H1 (cell line): ENCODE measurements around the gene KIF5A. TPM values are rescaled to one million over a fixed set of nuclear protein-coding genes. Genes with fewer than 3 reads are reported as not detected.

Experiments
- ASH2L ChIP-seq: fragments of 200-600, 300-600 bp; sonication (generic); IDR thresholded peaks from one replicate; pipeline ENCODE4 v1.7.1; 2017; ENCODE audit warnings: low read length
- BACH1 ChIP-seq: IDR thresholded peaks from 2 replicates; pipeline ENCODE4 v1.6.1; 2012; ENCODE audit warnings: low read length, improper control_type of control experiment
- BRCA1 ChIP-seq: IDR thresholded peaks from 2 replicates; pipeline ENCODE4 v1.6.1; 2012; ENCODE audit warnings: low read depth, low read length, improper control_type of control experiment
- EZH2 ChIP-seq: fragments of 200-600 bp; sonication (generic); IDR thresholded peaks from 2 replicates; pipeline ENCODE4 v1.7.1; 2012; ENCODE audit warnings: low read depth, mild to moderate bottlenecking, moderate library complexity, low read length, inconsistent platforms; ENCODE audit not compliant: severe bottlenecking
- JUND ChIP-seq: IDR thresholded peaks from 2 replicates; pipeline ENCODE4 v1.6.1; 2011; ENCODE audit warnings: mild to moderate bottlenecking, improper control_type of control experiment, low read length
- KDM1A ChIP-seq: fragments of 200-600, 300-600 bp; sonication (generic); IDR thresholded peaks from 2 replicates; pipeline ENCODE4 v1.7.1; 2016; ENCODE audit warnings: mild to moderate bottlenecking, low read length, borderline replicate concordance
- KDM5A ChIP-seq: fragments of 200-600 bp; IDR thresholded peaks from 2 replicates; pipeline ENCODE4 v1.7.1; 2012; ENCODE audit warnings: mild to moderate bottlenecking, low read length, inconsistent platforms, mixed read lengths
- NRF1 ChIP-seq: IDR thresholded peaks from 2 replicates; pipeline ENCODE4 v1.6.1; 2011; ENCODE audit warnings: mild to moderate bottlenecking, low read depth, low read length, improper control_type of control experiment
- SIN3A ChIP-seq, 2 experiments: IDR thresholded peaks in 1 of 2; conservative IDR thresholded peaks in 1 of 2; 2 replicates each; pipeline ENCODE4 v1.6.1; 2011 to 2012; ENCODE audit warnings: low read length in 2 of 2, improper control_type of control experiment in 1 of 2, low read depth in 1 of 2, mild to moderate bottlenecking in 1 of 2
- SIRT6 ChIP-seq: IDR thresholded peaks from one replicate; pipeline ENCODE4 v1.7.1; 2012; ENCODE audit warnings: low read length, inconsistent platforms
- SIX5 ChIP-seq: IDR thresholded peaks from 2 replicates; pipeline ENCODE4 v1.6.1; 2011; ENCODE audit warnings: mild to moderate bottlenecking, low read depth, low read length
- SRF ChIP-seq: IDR thresholded peaks from 2 replicates; pipeline ENCODE4 v1.6.1; 2011; ENCODE audit warnings: mild to moderate bottlenecking, low read depth, low read length, moderate library complexity
- TAF1 ChIP-seq: IDR thresholded peaks from 2 replicates; pipeline ENCODE4 v1.6.1; 2011; ENCODE audit warnings: mild to moderate bottlenecking, low read depth, low read length
- polyA plus RNA-seq, 7 experiments: library from polyadenylated mRNA; depleted of rRNA in 3 of 7; stranded (reverse) in 5 of 7; unstranded in 2 of 7; fragments of >200 nt in 5 of 7; fragments of 200-250 nt in 2 of 7; gene quantifications; 1 replicate in 5 of 7; 2 replicates in 1 of 7; 4 replicates in 1 of 7; pipeline versions ENCODE4 v1.2.1 to v1.2.3, GENCODE V29; 2011 to 2013; ENCODE audit warnings: missing spikeins in 2 of 7, mixed read lengths in 2 of 7
- total RNA-seq: library from RNA; stranded (reverse); fragmentation: NEBNext Ultra II Directional; extraction: Animal tissue kit (Norgen Biotek cat#: 25700); gene quantifications from 2 replicates; pipeline ENCODE4 v1.2.1, GENCODE V29; 2021
- TF ChIP-seq, protein P1 (sequence below): IDR thresholded peaks from 2 replicates; pipeline ENCODE4 v1.6.1; 2011; ENCODE audit warnings: low read length, improper control_type of control experiment
- TF ChIP-seq, protein P2 (sequence below), 3 experiments: IDR thresholded peaks; 1 replicate in 2 of 3; 2 replicates in 1 of 3; pipeline versions ENCODE4 v1.5.1 to v1.6.1; 2011; ENCODE audit warnings: low read length in 3 of 3, mild to moderate bottlenecking in 3 of 3, inconsistent platforms in 2 of 3, low read depth in 1 of 3, moderate library complexity in 1 of 3; ENCODE audit not compliant: insufficient read depth in 1 of 3; ENCODE audit errors: control extremely low read depth in 1 of 3
- TF ChIP-seq, protein P3 (sequence below): IDR thresholded peaks from 2 replicates; pipeline ENCODE4 v1.6.1; 2012; ENCODE audit warnings: low read length, inconsistent platforms
- TF ChIP-seq, protein P4 (sequence below): IDR thresholded peaks from 2 replicates; pipeline ENCODE4 v1.6.1; 2012; ENCODE audit warnings: inconsistent platforms

The KIF5A gene
- total and polyA plus RNA-seq, 2 of the 8 experiments (the other 6 are each of a cell fraction or from before 2014, with no cell fraction given): 10.7 to 21.9 TPM

DNA sequence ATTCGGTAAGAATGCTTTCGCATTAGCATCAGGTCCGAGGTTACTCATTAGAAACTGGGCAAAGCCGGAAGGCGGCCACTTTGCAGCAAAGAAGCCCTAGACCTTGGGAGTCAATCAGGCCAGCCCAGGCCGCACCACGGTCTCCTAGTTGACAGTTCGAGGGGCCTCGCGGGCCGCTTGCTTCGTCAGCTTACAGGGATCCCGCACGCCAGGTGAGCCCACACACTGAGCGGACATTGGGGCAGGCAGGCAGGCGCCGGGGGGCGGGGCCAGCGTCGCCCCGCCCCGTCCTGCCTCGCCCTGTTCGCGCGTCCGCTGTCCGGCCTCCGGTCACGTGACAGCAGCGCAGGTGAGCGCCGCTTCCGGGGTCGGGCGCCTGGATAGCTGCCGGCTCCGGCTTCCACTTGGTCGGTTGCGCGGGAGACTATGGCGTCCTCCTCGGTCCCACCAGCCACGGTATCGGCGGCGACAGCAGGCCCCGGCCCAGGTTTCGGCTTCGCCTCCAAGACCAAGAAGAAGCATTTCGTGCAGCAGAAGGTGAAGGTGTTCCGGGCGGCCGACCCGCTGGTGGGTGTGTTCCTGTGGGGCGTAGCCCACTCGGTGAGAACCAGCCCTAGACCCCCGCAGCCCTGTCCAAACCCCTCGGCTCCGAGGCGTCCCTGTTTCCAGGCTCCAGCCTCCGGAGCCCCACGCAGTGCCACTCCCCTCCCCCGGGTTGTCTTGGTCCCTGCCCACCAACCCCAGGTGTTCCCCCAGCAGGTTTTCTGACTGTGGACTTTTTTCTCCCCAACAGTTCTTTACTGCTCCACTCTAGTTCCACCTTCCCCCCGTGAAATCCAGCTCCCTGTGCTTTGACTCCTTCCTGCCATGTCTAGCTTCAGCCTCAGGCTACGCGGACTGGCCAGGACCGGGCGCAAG, 41.3 kb downstream of the KIF5A start, which contains the start of gene PIP4K2C (continued):
- TF ChIP-seq SIN3A (conservative IDR thresholded peaks at IDR 0.05 in 1 of 2, IDR thresholded peaks at IDR 0.05 in 1 of 2; ENCODE audit: low read depth in 1 of 2, low read length in 2 of 2) (peak; percentile 71 to 95; a peak in 3 of 4 replicates), KDM5A (0 out of 2 replicates have a peak, but pooled peaks have one; percentile 19), JUND (no peak), ASH2L (no peak), TAF1 (peak; percentile 72), BRCA1 (no peak), SRF (no peak), NRF1 (no peak), BACH1 (0 out of 2 replicates have a peak, but pooled peaks have one; percentile 4), KDM1A (no peak), SIRT6 (no peak), EZH2 (peak; percentile 22), SIX5 (no peak)
- TF ChIP-seq, protein P1, sequence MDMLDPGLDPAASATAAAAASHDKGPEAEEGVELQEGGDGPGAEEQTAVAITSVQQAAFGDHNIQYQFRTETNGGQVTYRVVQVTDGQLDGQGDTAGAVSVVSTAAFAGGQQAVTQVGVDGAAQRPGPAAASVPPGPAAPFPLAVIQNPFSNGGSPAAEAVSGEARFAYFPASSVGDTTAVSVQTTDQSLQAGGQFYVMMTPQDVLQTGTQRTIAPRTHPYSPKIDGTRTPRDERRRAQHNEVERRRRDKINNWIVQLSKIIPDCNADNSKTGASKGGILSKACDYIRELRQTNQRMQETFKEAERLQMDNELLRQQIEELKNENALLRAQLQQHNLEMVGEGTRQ: peak; percentile 97
- TF ChIP-seq, protein P2, sequence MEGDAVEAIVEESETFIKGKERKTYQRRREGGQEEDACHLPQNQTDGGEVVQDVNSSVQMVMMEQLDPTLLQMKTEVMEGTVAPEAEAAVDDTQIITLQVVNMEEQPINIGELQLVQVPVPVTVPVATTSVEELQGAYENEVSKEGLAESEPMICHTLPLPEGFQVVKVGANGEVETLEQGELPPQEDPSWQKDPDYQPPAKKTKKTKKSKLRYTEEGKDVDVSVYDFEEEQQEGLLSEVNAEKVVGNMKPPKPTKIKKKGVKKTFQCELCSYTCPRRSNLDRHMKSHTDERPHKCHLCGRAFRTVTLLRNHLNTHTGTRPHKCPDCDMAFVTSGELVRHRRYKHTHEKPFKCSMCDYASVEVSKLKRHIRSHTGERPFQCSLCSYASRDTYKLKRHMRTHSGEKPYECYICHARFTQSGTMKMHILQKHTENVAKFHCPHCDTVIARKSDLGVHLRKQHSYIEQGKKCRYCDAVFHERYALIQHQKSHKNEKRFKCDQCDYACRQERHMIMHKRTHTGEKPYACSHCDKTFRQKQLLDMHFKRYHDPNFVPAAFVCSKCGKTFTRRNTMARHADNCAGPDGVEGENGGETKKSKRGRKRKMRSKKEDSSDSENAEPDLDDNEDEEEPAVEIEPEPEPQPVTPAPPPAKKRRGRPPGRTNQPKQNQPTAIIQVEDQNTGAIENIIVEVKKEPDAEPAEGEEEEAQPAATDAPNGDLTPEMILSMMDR (IDR thresholded peaks at IDR 0.05; ENCODE audit: control extremely low read depth in 1 of 3, insufficient read depth in 1 of 3, low read depth in 1 of 3, low read length in 3 of 3): no peak; a peak in 1 of 4 replicates
- TF ChIP-seq, protein P3, sequence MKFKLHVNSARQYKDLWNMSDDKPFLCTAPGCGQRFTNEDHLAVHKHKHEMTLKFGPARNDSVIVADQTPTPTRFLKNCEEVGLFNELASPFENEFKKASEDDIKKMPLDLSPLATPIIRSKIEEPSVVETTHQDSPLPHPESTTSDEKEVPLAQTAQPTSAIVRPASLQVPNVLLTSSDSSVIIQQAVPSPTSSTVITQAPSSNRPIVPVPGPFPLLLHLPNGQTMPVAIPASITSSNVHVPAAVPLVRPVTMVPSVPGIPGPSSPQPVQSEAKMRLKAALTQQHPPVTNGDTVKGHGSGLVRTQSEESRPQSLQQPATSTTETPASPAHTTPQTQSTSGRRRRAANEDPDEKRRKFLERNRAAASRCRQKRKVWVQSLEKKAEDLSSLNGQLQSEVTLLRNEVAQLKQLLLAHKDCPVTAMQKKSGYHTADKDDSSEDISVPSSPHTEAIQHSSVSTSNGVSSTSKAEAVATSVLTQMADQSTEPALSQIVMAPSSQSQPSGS: no peak
- TF ChIP-seq, protein P4, sequence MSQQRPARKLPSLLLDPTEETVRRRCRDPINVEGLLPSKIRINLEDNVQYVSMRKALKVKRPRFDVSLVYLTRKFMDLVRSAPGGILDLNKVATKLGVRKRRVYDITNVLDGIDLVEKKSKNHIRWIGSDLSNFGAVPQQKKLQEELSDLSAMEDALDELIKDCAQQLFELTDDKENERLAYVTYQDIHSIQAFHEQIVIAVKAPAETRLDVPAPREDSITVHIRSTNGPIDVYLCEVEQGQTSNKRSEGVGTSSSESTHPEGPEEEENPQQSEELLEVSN: peak; percentile 31
